22Rv1 (cell line): ENCODE data around the gene ALX3.
"Not testable (repeated sequence)": the region's sequence is repeated elsewhere in the genome, so short reads cannot be mapped to it uniquely, and the experiment has no call there.

ENCODE experiments used
- ZFX ChIP-seq: fragments of 450-650 bp; IDR thresholded peaks from 2 replicates; pipeline ENCODE4 v1.6.1; 2017; ENCODE audit warnings: antibody characterized with exemption, borderline replicate concordance
- TF ChIP-seq, protein P1 (sequence below): fragments of 450-650 bp; IDR thresholded peaks from 2 replicates; pipeline ENCODE4 v1.5.1; 2017; ENCODE audit warnings: mild to moderate bottlenecking

DNA sequence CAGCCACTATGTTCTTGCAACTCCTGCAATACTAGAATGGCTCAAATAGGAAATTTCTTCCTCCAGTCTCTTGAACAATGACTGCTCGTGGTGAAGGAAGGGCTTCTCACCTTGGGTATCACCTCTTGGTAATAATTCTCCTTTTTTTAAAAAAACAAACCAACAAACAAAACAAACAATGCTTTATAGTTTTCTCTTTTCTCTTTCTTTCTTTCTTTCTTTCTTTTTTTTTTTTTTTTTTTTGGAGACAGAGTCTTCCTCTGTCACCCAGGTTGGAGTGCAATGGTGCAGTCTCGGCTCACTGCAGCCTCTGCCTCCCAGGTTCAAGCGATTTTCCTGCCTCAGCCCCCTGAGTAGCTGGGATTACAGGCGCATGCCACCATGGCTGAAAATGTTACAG lies 39.8 kb downstream of the ALX3 start:
- TF ChIP-seq, protein P1, sequence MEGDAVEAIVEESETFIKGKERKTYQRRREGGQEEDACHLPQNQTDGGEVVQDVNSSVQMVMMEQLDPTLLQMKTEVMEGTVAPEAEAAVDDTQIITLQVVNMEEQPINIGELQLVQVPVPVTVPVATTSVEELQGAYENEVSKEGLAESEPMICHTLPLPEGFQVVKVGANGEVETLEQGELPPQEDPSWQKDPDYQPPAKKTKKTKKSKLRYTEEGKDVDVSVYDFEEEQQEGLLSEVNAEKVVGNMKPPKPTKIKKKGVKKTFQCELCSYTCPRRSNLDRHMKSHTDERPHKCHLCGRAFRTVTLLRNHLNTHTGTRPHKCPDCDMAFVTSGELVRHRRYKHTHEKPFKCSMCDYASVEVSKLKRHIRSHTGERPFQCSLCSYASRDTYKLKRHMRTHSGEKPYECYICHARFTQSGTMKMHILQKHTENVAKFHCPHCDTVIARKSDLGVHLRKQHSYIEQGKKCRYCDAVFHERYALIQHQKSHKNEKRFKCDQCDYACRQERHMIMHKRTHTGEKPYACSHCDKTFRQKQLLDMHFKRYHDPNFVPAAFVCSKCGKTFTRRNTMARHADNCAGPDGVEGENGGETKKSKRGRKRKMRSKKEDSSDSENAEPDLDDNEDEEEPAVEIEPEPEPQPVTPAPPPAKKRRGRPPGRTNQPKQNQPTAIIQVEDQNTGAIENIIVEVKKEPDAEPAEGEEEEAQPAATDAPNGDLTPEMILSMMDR = not testable (repeated sequence)
- not testable (repeated sequence) for TF ChIP-seq ZFX
